OCI-LY7 (cell line): ENCODE measurements around the gene IL25. TPM values are rescaled to one million over a fixed set of nuclear protein-coding genes. Genes with fewer than 3 reads are reported as not detected.

Source experiments
- BruUV-seq: library from RNA; stranded (reverse); fragments of 400-500 nt; replicated peaks from 2 replicates; lab custom pipeline; 2021; lab: Mats Ljungman, UMichigan
- CTCF ChIA-PET: fragments of 300-600 bp; sonication (Branson Sonifier 250); formaldehyde crosslinking; loops from one replicate; lab custom pipeline; 2022; ENCODE audit warnings: antibody characterized with exemption; ENCODE audit not compliant: unreplicated experiment; lab: Charles Lee
- POLR2A ChIA-PET: fragments of 300-600 bp; sonication (Branson Sonifier 250); formaldehyde crosslinking; loops from one replicate; lab custom pipeline; 2022; ENCODE audit warnings: antibody characterized with exemption; lab: Charles Lee
- DNase-seq: peaks from one replicate; pipeline ENCODE4 v3.0.0-alpha.2; 2015; ENCODE audit warnings: low spot score
- H2AFZ ChIP-seq: fragments of 200-600 bp; sonication (generic), shearing (Covaris generic); 2 replicates; pipeline ENCODE4 v1.6.1; 2014; ENCODE audit warnings: mild to moderate bottlenecking, antibody characterized with exemption, low read length, moderate library complexity
- H3K27ac ChIP-seq: fragments of 200-600 bp; sonication (generic); 2 replicates; pipeline ENCODE4 v1.5.1; 2014; ENCODE audit warnings: mixed run types, low read depth, mild to moderate bottlenecking, moderate library complexity, low read length, inconsistent platforms; ENCODE audit not compliant: poor library complexity, severe bottlenecking
- H3K36me3 ChIP-seq: fragments of 200-600 bp; sonication (generic); 2 replicates; pipeline ENCODE4 v1.6.1; 2014; ENCODE audit warnings: mild to moderate bottlenecking, antibody characterized with exemption, low read length, moderate library complexity, mixed read lengths; ENCODE audit not compliant: insufficient read depth
- H3K4me1 ChIP-seq: fragments of 200-600 bp; sonication (generic); 2 replicates; pipeline ENCODE4 v1.5.1; 2014; ENCODE audit warnings: mild to moderate bottlenecking, low read length; ENCODE audit not compliant: insufficient read depth, poor library complexity, severe bottlenecking
- H3K4me2 ChIP-seq: fragments of 200-600 bp; sonication (generic); 2 replicates; pipeline ENCODE4 v1.6.1; 2014; ENCODE audit warnings: mild to moderate bottlenecking, low read length
- H3K4me3 ChIP-seq: fragments of 200-600 bp; sonication (generic); 2 replicates; pipeline ENCODE4 v1.5.1; 2014; ENCODE audit warnings: mild to moderate bottlenecking, low read depth, low read length; ENCODE audit not compliant: poor library complexity, severe bottlenecking
- H3K79me2 ChIP-seq: fragments of 200-600 bp; sonication (generic); 2 replicates; pipeline ENCODE4 v1.6.1; 2016; ENCODE audit warnings: low read depth, mild to moderate bottlenecking, low read length, moderate library complexity, mixed read lengths; ENCODE audit not compliant: insufficient read depth
- H3K9me2 ChIP-seq: fragments of 200-600 bp; sonication (generic); 2 replicates; pipeline ENCODE4 v1.6.1; 2016; ENCODE audit warnings: mild to moderate bottlenecking, low read length, mixed read lengths; ENCODE audit not compliant: insufficient read depth
- H3K9me3 ChIP-seq: fragments of 200-600 bp; sonication (generic); 2 replicates; pipeline ENCODE4 v1.6.1; 2014; ENCODE audit warnings: mild to moderate bottlenecking, mixed run types, low read length, mixed read lengths
- H4K20me1 ChIP-seq: fragments of 200-600 bp; sonication (generic); 2 replicates; pipeline ENCODE4 v1.6.1; 2014; ENCODE audit warnings: mild to moderate bottlenecking, antibody characterized with exemption, low read length, moderate library complexity, mixed read lengths; ENCODE audit not compliant: insufficient read depth
- CTCF ChIP-seq: fragments of 200-600 bp; sonication (generic); conservative IDR thresholded peaks from 2 replicates; pipeline ENCODE4 v1.5.1; 2014; ENCODE audit warnings: mild to moderate bottlenecking, antibody characterized with exemption, low read length, moderate library complexity, mixed read lengths
- EZH2phosphoT487 ChIP-seq: fragments of 200-600 bp; sonication (generic); IDR thresholded peaks from 2 replicates; pipeline ENCODE4 v1.6.1; 2018; ENCODE audit warnings: low read depth, borderline replicate concordance, mild to moderate bottlenecking, mixed run types, antibody characterized with exemption, low read length, moderate library complexity, mixed read lengths
- intact Hi-C: fragments of 100-400 bp; cut with micrococcal nuclease; formaldehyde crosslinking; loops from one replicate; pipeline ENCODE4 v1.10.0; 2022; ENCODE audit not compliant: unreplicated experiment
- total RNA-seq, 2 experiments: library from RNA; depleted of rRNA in 1 of 2; stranded (reverse); fragments of >200 nt in 1 of 2; shearing (Covaris generic) in 1 of 2; gene quantifications; 2 replicates each; pipeline ENCODE4 v1.2.3, GENCODE V29; 2014 to 2022

Gene IL25
- total RNA-seq, 2 experiments from 2014 or later = not detected

DNA sequence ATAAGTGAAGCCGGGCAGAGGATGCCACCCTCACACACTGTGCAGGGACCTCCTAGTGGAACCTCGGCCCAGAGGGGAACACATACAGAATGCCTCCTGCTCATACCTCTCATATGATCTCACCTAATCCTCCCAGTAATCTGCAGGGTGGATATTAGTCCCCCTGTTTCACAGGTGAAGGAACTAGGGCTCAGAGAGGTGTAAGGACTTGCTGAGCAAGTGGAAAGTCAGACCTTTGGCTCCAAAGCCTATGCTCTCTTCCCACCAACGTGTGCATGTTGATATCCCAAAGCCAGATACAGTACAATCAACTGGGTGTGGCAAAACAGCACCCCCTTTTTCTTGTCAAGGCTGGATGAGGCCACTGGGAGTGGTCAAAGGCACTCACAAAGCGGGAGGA is 31.3 kb downstream of the IL25 start:
- intact Hi-C loops = no loop called here
- TF ChIP-seq EZH2phosphoT487 = no peak
- TF ChIP-seq CTCF = no peak
- no peak overlapping the region for H2AFZ ChIP-seq
- no peak overlapping the region for H3K4me2 ChIP-seq
- no peaks in the 10 kb centered on the region for H3K4me1 ChIP-seq
- ChIA-PET POLR2A (no interaction called here), CTCF (no interaction called here)
- H3K79me2 ChIP-seq = no peaks in the 10 kb centered on the region
- no peak for DNase-seq
- no peaks in the 10 kb centered on the region for H3K9me2 ChIP-seq
- no peak overlapping the region for H3K27ac ChIP-seq
- H3K36me3 ChIP-seq = no peaks in the 10 kb centered on the region
- no peak overlapping the region for H3K4me3 ChIP-seq
- no peaks in the 10 kb centered on the region for H4K20me1 ChIP-seq
- no TSS peak for BruUV-seq
- no peaks in the 10 kb centered on the region for H3K9me3 ChIP-seq

DNA sequence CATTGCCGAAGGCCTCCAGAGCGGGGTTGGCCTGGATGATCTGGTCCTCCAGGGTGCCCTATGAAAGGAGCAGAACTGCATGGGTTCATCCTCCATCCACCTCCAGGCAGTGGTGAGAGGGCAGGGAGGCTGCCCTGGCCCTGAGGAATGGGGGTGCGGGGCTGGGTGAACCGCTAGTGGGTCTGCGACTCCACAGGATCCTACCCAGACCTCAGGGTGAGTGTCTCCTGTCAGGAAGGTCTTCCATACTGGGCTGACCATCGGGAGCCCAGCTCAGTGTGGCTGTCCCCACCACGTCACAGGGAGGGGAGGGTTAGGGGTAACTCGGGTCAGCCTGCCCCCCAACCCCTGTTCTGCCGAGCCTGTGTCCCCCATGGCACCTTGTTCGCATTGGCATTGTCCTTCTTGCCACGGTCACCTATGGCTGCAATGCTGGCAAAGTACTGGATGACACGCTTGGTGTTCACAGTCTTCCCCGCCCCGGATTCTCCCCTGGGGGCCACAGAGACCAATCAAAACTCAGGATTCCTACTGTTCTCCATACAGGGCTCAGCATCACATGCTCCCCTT is 31.8 kb downstream of the IL25 start:
- H3K9me3 ChIP-seq = no peaks in the 10 kb centered on the region
- H4K20me1 ChIP-seq = no peaks in the 10 kb centered on the region
- no TSS peak for BruUV-seq
- intact Hi-C loops = no loop called here
- no peaks in the 10 kb centered on the region for H3K4me1 ChIP-seq
- ChIA-PET CTCF (no interaction called here), POLR2A (no interaction called here)
- no peak for DNase-seq
- no peaks in the 10 kb centered on the region for H3K79me2 ChIP-seq
- H3K36me3 ChIP-seq = no peaks in the 10 kb centered on the region
- TF ChIP-seq EZH2phosphoT487 (no peak), CTCF (no peak)
- no peak overlapping the region for H3K4me3 ChIP-seq
- no peaks in the 10 kb centered on the region for H3K9me2 ChIP-seq
- H2AFZ ChIP-seq = no peak overlapping the region
- H3K4me2 ChIP-seq = no peak overlapping the region
- H3K27ac ChIP-seq = no peak overlapping the region

GRCh38 chr14:23405096-23405495 is 32.5 kb downstream of the IL25 start:
- Histone ChIP-seq H2AFZ (no peak overlapping the region), H3K4me2 (no peak overlapping the region), H3K79me2 (no peaks in the 10 kb centered on the region), H3K9me3 (no peaks in the 10 kb centered on the region), H3K4me3 (no peak overlapping the region), H3K27ac (no peak overlapping the region), H3K4me1 (no peaks in the 10 kb centered on the region), H4K20me1 (no peaks in the 10 kb centered on the region), H3K36me3 (no peaks in the 10 kb centered on the region), H3K9me2 (no peaks in the 10 kb centered on the region)
- ChIA-PET POLR2A (no interaction called here), CTCF (no interaction called here)
- intact Hi-C loops = no loop called here
- no TSS peak for BruUV-seq
- no peak for DNase-seq
- TF ChIP-seq CTCF (no peak), EZH2phosphoT487 (no peak)
